Rectal smooth muscle tissue (tissue), 1 donor: ENCODE data around the gene MS4A3.
"Not testable (repeated sequence)": the region's sequence is repeated elsewhere in the genome, so short reads cannot be mapped to it uniquely, and the experiment has no call there.

Source experiments
- H3K27ac ChIP-seq: one replicate; pipeline ENCODE4 v1.7.0; 2013; ENCODE audit warnings: low read depth, low read length, inconsistent platforms
- H3K27me3 ChIP-seq: one replicate; pipeline ENCODE4 v1.7.0; 2013; ENCODE audit warnings: low read length; ENCODE audit not compliant: control insufficient read depth, insufficient read depth
- H3K36me3 ChIP-seq: one replicate; pipeline ENCODE4 v1.7.0; 2013; ENCODE audit warnings: low read length; ENCODE audit not compliant: control insufficient read depth, insufficient read depth
- H3K4me1 ChIP-seq: one replicate; pipeline ENCODE4 v1.7.0; 2013; ENCODE audit warnings: low read length; ENCODE audit not compliant: control insufficient read depth, insufficient read depth
- H3K4me3 ChIP-seq: one replicate; pipeline ENCODE4 v1.7.0; 2013; ENCODE audit warnings: low read length
- H3K9ac ChIP-seq: one replicate; pipeline ENCODE4 v1.7.0; 2013; ENCODE audit warnings: low read length

MS4A3 gene

GRCh38 chr11:60100516-60100915, 44.1 kb downstream of the MS4A3 start:
- H3K27ac ChIP-seq: no peak overlapping the region
- H3K4me1 ChIP-seq: no peaks in the 10 kb centered on the region
- no peak overlapping the region for H3K4me3 ChIP-seq
- H3K27me3 ChIP-seq: no peaks in the 10 kb centered on the region
- H3K9ac ChIP-seq: no peak overlapping the region
- no peaks in the 10 kb centered on the region for H3K36me3 ChIP-seq

- H3K36me3 ChIP-seq, H3K4me1 ChIP-seq, H3K27ac ChIP-seq, H3K27me3 ChIP-seq, H3K9ac ChIP-seq, H3K4me3 ChIP-seq: not testable (repeated sequence)
These were observed 44.9 kb downstream of the MS4A3 start for GRCh38 chr11:60101368-60101767.

- not testable (repeated sequence) for H3K4me3 ChIP-seq, H3K4me1 ChIP-seq, H3K27ac ChIP-seq, H3K9ac ChIP-seq, H3K36me3 ChIP-seq, H3K27me3 ChIP-seq
These were observed 48.1 kb downstream of the MS4A3 start for GRCh38 chr11:60104471-60105115.

GRCh38 chr11:60108631-60109030, 52.2 kb downstream of the MS4A3 start:
- H3K4me1 ChIP-seq, H3K9ac ChIP-seq, H3K36me3 ChIP-seq, H3K27ac ChIP-seq, H3K27me3 ChIP-seq, H3K4me3 ChIP-seq: not testable (repeated sequence)

GRCh38 chr11:60111793-60112192, 55.3 kb downstream of the MS4A3 start:
- no peak overlapping the region for H3K4me3 ChIP-seq
- H3K9ac ChIP-seq: no peak overlapping the region
- no peaks in the 10 kb centered on the region for H3K27me3 ChIP-seq
- H3K36me3 ChIP-seq: no peaks in the 10 kb centered on the region
- H3K27ac ChIP-seq: no peak overlapping the region
- no peaks in the 10 kb centered on the region for H3K4me1 ChIP-seq

- H3K27ac ChIP-seq: no peak overlapping the region
- no peaks in the 10 kb centered on the region for H3K4me1 ChIP-seq
- no peak overlapping the region for H3K4me3 ChIP-seq
- H3K36me3 ChIP-seq: no peaks in the 10 kb centered on the region
- no peak overlapping the region for H3K9ac ChIP-seq
- no peaks in the 10 kb centered on the region for H3K27me3 ChIP-seq
These were observed 60.7 kb downstream of the MS4A3 start for GRCh38 chr11:60116996-60117790.

GRCh38 chr11:60118338-60118737, 61.9 kb downstream of the MS4A3 start:
- Histone ChIP-seq H3K9ac (no peak overlapping the region), H3K4me3 (no peak overlapping the region), H3K27ac (no peak overlapping the region), H3K36me3 (no peaks in the 10 kb centered on the region), H3K4me1 (no peaks in the 10 kb centered on the region), H3K27me3 (no peaks in the 10 kb centered on the region)

GRCh38 chr11:60119710-60120109, 63.2 kb downstream of the MS4A3 start:
- H3K4me1 ChIP-seq: no peaks in the 10 kb centered on the region
- H3K27ac ChIP-seq: no peak overlapping the region
- no peaks in the 10 kb centered on the region for H3K27me3 ChIP-seq
- H3K4me3 ChIP-seq: no peak overlapping the region
- no peak overlapping the region for H3K9ac ChIP-seq
- H3K36me3 ChIP-seq: no peaks in the 10 kb centered on the region
